Adrenal gland (tissue), 12 donors: ENCODE measurements around the gene COL4A5. TPM values are rescaled to one million over a fixed set of nuclear protein-coding genes. Genes with fewer than 3 reads are reported as not detected.

Experiments
- DNase-seq, 7 donors: peaks; one replicate each; pipeline ENCODE4 v3.0.0-alpha.2; 2019 to 2020
- H3K27ac ChIP-seq, 5 donors: fragments of 200-600 bp; sonication (generic) in 4 of 5; 1 replicate in 3 of 5; 2 replicates in 2 of 5; pipeline versions ENCODE4 v1.5.1 to v1.8.0; 2016 to 2020; ENCODE audit warnings: mild to moderate bottlenecking in 1 of 5
- H3K27me3 ChIP-seq: fragments of 200-600 bp; 2 replicates; pipeline ENCODE4 v1.8.0; 2021
- H3K36me3 ChIP-seq, 2 donors: fragments of 200-600 bp; replicated peaks in 1 of 2; 1 replicate in 1 of 2; 2 replicates in 1 of 2; pipeline versions ENCODE4 v1.5.1 to v1.8.0; 2018 to 2022
- H3K4me1 ChIP-seq, 2 donors: fragments of 200-600 bp; replicated peaks in 1 of 2; 1 replicate in 1 of 2; 2 replicates in 1 of 2; pipeline versions ENCODE4 v1.5.1 to v1.8.0; 2018 to 2021
- H3K4me3 ChIP-seq, 4 donors: fragments of 200-600 bp; sonication (generic) in 3 of 4; one replicate each; pipeline ENCODE4 v1.5.1; 2016 to 2018
- H3K9me3 ChIP-seq, 3 donors: fragments of 200-600 bp; sonication (generic) in 1 of 3; replicated peaks in 1 of 3; 1 replicate in 2 of 3; 2 replicates in 1 of 3; pipeline versions ENCODE4 v1.5.1 to v1.8.0; 2016 to 2021
- POLR2A ChIP-seq, 2 donors: fragments of 450-650 bp; IDR thresholded peaks; one replicate each; pipeline ENCODE4 v1.6.1; 2017; ENCODE audit warnings: antibody characterized with exemption in 2 of 2, mild to moderate bottlenecking in 2 of 2, moderate library complexity in 1 of 2
- WGBS, 4 donors: extraction: QIAGEN DNeasy Blood & Tissue Kit in 2 of 4; methylation state at CpG; one replicate each; pipeline versions ENCODE4 v1.1.5 to v1.1.7; 2013 to 2017; 5-methylcytosine and 5-hydroxymethylcytosine counted together
- intact Hi-C, 2 donors: fragments of 100-400 bp; cut with DNase I; formaldehyde crosslinking; loops; one replicate each; pipeline versions ENCODE4 v1.14.1 to v1.15.0; 2022 to 2023
- polyA plus RNA-seq, 3 donors: library from polyadenylated mRNA; stranded (reverse); fragments of 200-250 nt in 2 of 3; fragments of 350-450 nt in 1 of 3; fragmentation: Illumina TruSeq in 1 of 3; extraction: RNeasy Lipid Tissue Mini Kit (QIAGEN cat#74804) in 1 of 3; gene quantifications; one replicate each; pipeline ENCODE4 v1.2.3, GENCODE V29; 2013 to 2014
- total RNA-seq, 9 donors: library from RNA; depleted of rRNA in 4 of 9; stranded (reverse); fragments of >200 nt in 4 of 9; fragments of 120-200 nt in 1 of 9; fragmentation: NEBNext Ultra II Directional in 1 of 9; extraction: Animal tissue kit (Norgen Biotek cat#: 25700) in 1 of 9; gene quantifications; one replicate each; pipeline versions ENCODE4 v1.1.0 to v1.2.4, GENCODE V29; 2013 to 2023
- TF ChIP-seq, protein P1 (sequence below), 6 experiments: fragments of 450-650 bp in 4 of 6; fragments of 200-600 bp in 2 of 6; sonication (generic) in 1 of 6; IDR thresholded peaks; 1 replicate in 5 of 6; 2 replicates in 1 of 6; pipeline versions ENCODE4 v1.5.1 to v1.8.0; 2016 to 2021; ENCODE audit warnings: antibody characterized with exemption in 6 of 6, mild to moderate bottlenecking in 2 of 6, moderate library complexity in 1 of 6
- donor health status: healthy with polysubstance abuse.
- donor health status: Bipolar disorder and iron deficiency.
- donor health status: DM: yes; HTN: yes; CAD: no.
- donor health status: DM: no; HTN: no; CAD: no.
- donor health status: DM: no; HTN: no; CAD: no.
- donor health status: DM: yes; HTN: yes; CAD: no.

The COL4A5 gene
- total and polyA plus RNA-seq, 12 donors = 4.0 to 25.2 (median 12.6) TPM

DNA sequence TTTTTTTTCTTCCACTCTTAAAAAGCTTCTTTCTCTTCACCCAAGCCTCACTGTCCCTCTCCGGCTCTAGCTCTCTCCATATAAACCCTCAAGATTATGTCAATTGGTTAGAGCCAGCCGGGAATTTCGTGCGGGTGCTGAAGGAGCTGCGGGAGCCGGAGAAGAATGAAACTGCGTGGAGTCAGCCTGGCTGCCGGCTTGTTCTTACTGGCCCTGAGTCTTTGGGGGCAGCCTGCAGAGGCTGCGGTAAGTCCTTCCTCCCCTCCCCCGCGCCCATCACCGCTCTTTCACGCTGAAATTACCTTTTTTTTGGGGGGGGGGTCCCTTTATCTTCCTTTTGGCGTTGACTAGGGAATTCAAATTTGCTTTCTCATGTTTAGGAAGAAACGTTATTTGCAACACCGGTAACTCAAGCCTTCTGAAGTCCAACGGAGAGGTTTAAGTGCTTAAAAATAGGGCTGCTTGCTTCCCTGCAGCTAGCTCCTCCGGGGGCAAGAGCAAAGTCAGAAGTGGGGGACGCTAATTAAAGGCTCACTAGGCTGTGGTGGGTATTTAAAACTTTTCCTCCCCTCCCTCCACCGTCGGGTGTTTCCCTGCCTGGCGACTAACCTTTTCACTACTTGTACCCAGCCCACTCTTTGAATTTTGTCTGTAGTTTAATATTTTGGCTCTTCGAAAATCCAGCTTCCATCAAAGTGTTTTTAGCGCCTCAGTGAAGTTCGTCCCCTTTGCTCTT, 491 bp downstream of the COL4A5 start:
- Histone ChIP-seq H3K4me1 (no peaks in the 10 kb centered on the region), H3K27me3 (peaks cover 23% of the 10 kb centered on the region), H3K36me3 (no peaks in the 10 kb centered on the region), H3K9me3 (no peaks in the 10 kb centered on the region), H3K4me3 (peak overlapping the region in 3 of 4 donors; percentile 17 to 49 (median 18)), H3K27ac (no peak overlapping the region)
- intact Hi-C loops = no loop called here
- DNase-seq = peak in 6 of 7 donors; percentile 14 to 46 (median 18)
- WGBS, 4 donors = 2 to 24% (median 8%) methylated on average over 15 to 25 of the region's 25 CpGs
- TF ChIP-seq, protein P1, sequence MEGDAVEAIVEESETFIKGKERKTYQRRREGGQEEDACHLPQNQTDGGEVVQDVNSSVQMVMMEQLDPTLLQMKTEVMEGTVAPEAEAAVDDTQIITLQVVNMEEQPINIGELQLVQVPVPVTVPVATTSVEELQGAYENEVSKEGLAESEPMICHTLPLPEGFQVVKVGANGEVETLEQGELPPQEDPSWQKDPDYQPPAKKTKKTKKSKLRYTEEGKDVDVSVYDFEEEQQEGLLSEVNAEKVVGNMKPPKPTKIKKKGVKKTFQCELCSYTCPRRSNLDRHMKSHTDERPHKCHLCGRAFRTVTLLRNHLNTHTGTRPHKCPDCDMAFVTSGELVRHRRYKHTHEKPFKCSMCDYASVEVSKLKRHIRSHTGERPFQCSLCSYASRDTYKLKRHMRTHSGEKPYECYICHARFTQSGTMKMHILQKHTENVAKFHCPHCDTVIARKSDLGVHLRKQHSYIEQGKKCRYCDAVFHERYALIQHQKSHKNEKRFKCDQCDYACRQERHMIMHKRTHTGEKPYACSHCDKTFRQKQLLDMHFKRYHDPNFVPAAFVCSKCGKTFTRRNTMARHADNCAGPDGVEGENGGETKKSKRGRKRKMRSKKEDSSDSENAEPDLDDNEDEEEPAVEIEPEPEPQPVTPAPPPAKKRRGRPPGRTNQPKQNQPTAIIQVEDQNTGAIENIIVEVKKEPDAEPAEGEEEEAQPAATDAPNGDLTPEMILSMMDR (IDR thresholded peaks at IDR 0.05) = no peak
- no peak for TF ChIP-seq POLR2A (IDR thresholded peaks at IDR 0.05)

GRCh38 chrX:108442901-108443464, 3.3 kb downstream of the COL4A5 start:
- intact Hi-C loops = no loop called here
- no peak for DNase-seq
- Histone ChIP-seq H3K4me1 (no peaks in the 10 kb centered on the region), H3K27me3 (peaks cover 11% of the 10 kb centered on the region), H3K27ac (no peak overlapping the region), H3K36me3 (no peaks in the 10 kb centered on the region), H3K4me3 (no peak overlapping the region), H3K9me3 (no peaks in the 10 kb centered on the region)
- TF ChIP-seq, protein P1 (IDR thresholded peaks at IDR 0.05) = no peak
- no peak for TF ChIP-seq POLR2A (IDR thresholded peaks at IDR 0.05)
- 50 to 82% (median 69%) methylated on average over 2 of the region's 2 CpGs for WGBS, 4 donors

- Histone ChIP-seq H3K4me1 (no peaks in the 10 kb centered on the region), H3K27me3 (no peaks in the 10 kb centered on the region), H3K9me3 (no peaks in the 10 kb centered on the region), H3K4me3 (no peak overlapping the region), H3K36me3 (no peaks in the 10 kb centered on the region), H3K27ac (no peak overlapping the region)
- intact Hi-C loops = no loop called here
- 42 to 84% (median 67%) methylated on average over 2 of the region's 2 CpGs for WGBS, 4 donors
- no peak for TF ChIP-seq POLR2A (IDR thresholded peaks at IDR 0.05)
- TF ChIP-seq, protein P1 (IDR thresholded peaks at IDR 0.05) = no peak
- DNase-seq = no peak
Measured at GRCh38 chrX:108447303-108447702, 7.7 kb downstream of the COL4A5 start.

- intact Hi-C loops = no loop called here
- Histone ChIP-seq H3K4me1 (no peaks in the 10 kb centered on the region), H3K27me3 (peaks cover 7% of the 10 kb centered on the region), H3K27ac (no peak overlapping the region), H3K9me3 (no peaks in the 10 kb centered on the region), H3K4me3 (no peak overlapping the region), H3K36me3 (no peaks in the 10 kb centered on the region)
- TF ChIP-seq, protein P1 (IDR thresholded peaks at IDR 0.05) = no peak
- TF ChIP-seq POLR2A (IDR thresholded peaks at IDR 0.05) = no peak
- DNase-seq = no peak
- 64 to 85% (median 78%) methylated on average over 3 of the region's 3 CpGs for WGBS, 4 donors
Measured at GRCh38 chrX:108453841-108454240, 14.2 kb downstream of the COL4A5 start.
